GM12878 (cell line): ENCODE results near the gene TCL1B. TPM values are rescaled to one million over a fixed set of nuclear protein-coding genes. Genes with fewer than 3 reads are reported as not detected.
A peak's percentile ranks its signal among the peaks of the same experiment; 100 is the strongest.

Experiments used
- ATAC-seq: fragments of 200-7000 bp; cut with Tn5 transposase; 3 replicates; pipeline ENCODE4 v1.9.1; 2020; ENCODE audit warnings: mild to moderate bottlenecking, moderate library complexity
- BruUV-seq: library from RNA; stranded (reverse); fragments of 400-500 nt; replicated peaks from 2 replicates; lab custom pipeline; 2021; lab: Mats Ljungman, UMichigan
- CTCF ChIA-PET: fragments of 300-600 bp; sonication (Branson Sonifier 250); formaldehyde crosslinking; extraction: SDS; loops from one replicate; lab custom pipeline; 2021; ENCODE audit warnings: inconsistent platforms; lab: Yijun Ruan, JAX
- POLR2A ChIA-PET: fragments of 350-600 bp; formaldehyde crosslinking; extraction: SDS; loops from one replicate; lab custom pipeline; 2021; ENCODE audit warnings: inconsistent platforms; lab: Charles Lee
- RAD21 ChIA-PET: fragments of 300-600 bp; sonication (Branson Sonifier 250); formaldehyde crosslinking; loops from one replicate; lab custom pipeline; 2023; ENCODE audit warnings: antibody characterized with exemption; ENCODE audit not compliant: unreplicated experiment; lab: Charles Lee
- SMC1A ChIA-PET: fragments of 300-600 bp; sonication (Branson Sonifier 250); formaldehyde crosslinking; loops from one replicate; lab custom pipeline; 2023; ENCODE audit not compliant: unreplicated experiment, uncharacterized antibody; lab: Charles Lee
- DNase-seq: peaks from one replicate; pipeline ENCODE4 v3.0.0-alpha.2; 2011; ENCODE audit warnings: low read depth, low spot score
- FAIRE-seq: peaks from 3 replicates; lab custom pipeline; 2011; peaks lifted over from hg19 to GRCh38; lab: Jason Lieb, UNC
- H2AFZ ChIP-seq: 2 replicates; pipeline ENCODE4 v1.6.0; 2011; ENCODE audit warnings: low read depth, low read length, control low read depth; ENCODE audit not compliant: control insufficient read depth
- H3K27ac ChIP-seq: 2 replicates; pipeline ENCODE4 v1.5.1; 2011; ENCODE audit warnings: control low read depth; ENCODE audit not compliant: control insufficient read depth, insufficient read depth
- H3K27me3 ChIP-seq, 2 experiments: replicated peaks in 1 of 2; 2 replicates each; pipeline versions ENCODE4 v1.6.0 to v1.6.1; 2011; ENCODE audit warnings: low read length in 1 of 2; ENCODE audit not compliant: control insufficient read depth in 2 of 2, insufficient read depth in 2 of 2
- H3K36me3 ChIP-seq, 2 experiments: 2 replicates each; pipeline ENCODE4 v1.5.1; 2011; ENCODE audit warnings: low read length in 1 of 2; ENCODE audit not compliant: control insufficient read depth in 2 of 2, insufficient read depth in 2 of 2
- H3K4me1 ChIP-seq: 2 replicates; pipeline ENCODE4 v1.6.1; 2011; ENCODE audit warnings: mild to moderate bottlenecking, low read length, moderate library complexity, mixed read lengths; ENCODE audit not compliant: control insufficient read depth, insufficient read depth
- H3K4me2 ChIP-seq: 2 replicates; pipeline ENCODE4 v1.6.0; 2011; ENCODE audit warnings: control low read depth; ENCODE audit not compliant: control insufficient read depth, insufficient read depth
- H3K4me3 ChIP-seq: fragments of 200-600 bp; sonication (generic); 2 replicates; pipeline ENCODE4 v1.5.1; 2016
- H3K79me2 ChIP-seq: 2 replicates; pipeline ENCODE4 v1.6.0; 2011; ENCODE audit warnings: low read length; ENCODE audit not compliant: control insufficient read depth, insufficient read depth
- H3K9ac ChIP-seq: 2 replicates; pipeline ENCODE4 v1.8.0; 2011; ENCODE audit warnings: low read length, control low read depth, mixed read lengths; ENCODE audit not compliant: control insufficient read depth, insufficient read depth
- H3K9me3 ChIP-seq: replicated peaks from 3 replicates; pipeline ENCODE4 v1.5.1; 2011; ENCODE audit warnings: mild to moderate bottlenecking, low read length; ENCODE audit not compliant: control insufficient read depth, insufficient read depth
- H4K20me1 ChIP-seq: 2 replicates; pipeline ENCODE4 v1.6.0; 2011; ENCODE audit not compliant: control insufficient read depth, insufficient read depth
- NFYB ChIP-seq: IDR thresholded peaks from 2 replicates; pipeline ENCODE4 v1.6.1; 2011; ENCODE audit warnings: low read depth, mild to moderate bottlenecking, low read length, improper control_type of control experiment, moderate library complexity; ENCODE audit not compliant: insufficient read depth
- SIX5 ChIP-seq: IDR thresholded peaks from 2 replicates; pipeline ENCODE4 v1.6.1; 2011; ENCODE audit warnings: mild to moderate bottlenecking, low read depth, low read length, moderate library complexity; ENCODE audit not compliant: severe bottlenecking
- WRNIP1 ChIP-seq: IDR thresholded peaks from 2 replicates; pipeline ENCODE4 v1.6.1; 2011; ENCODE audit warnings: low read depth, low read length, improper control_type of control experiment, borderline replicate concordance
- ZBTB4 ChIP-seq: fragments of 450-650 bp; formaldehyde crosslinking; IDR thresholded peaks from 2 replicates; pipeline ENCODE4 v1.4.0; 2022; ENCODE audit warnings: mild to moderate bottlenecking, moderate library complexity
- WGBS: methylation state at CpG from one replicate; pipeline ENCODE4 v1.1.6; 2016; ENCODE audit warnings: low lambda C conversion rate; ENCODE audit not compliant: insufficient replicate concordance, insufficient coverage; ENCODE audit errors: missing lambda C conversion rate; 5-methylcytosine and 5-hydroxymethylcytosine counted together
- in situ Hi-C: fragments of 300-500 bp; cut with MboI; formaldehyde crosslinking; loops from 9 replicates; pipeline ENCODE4 v1.14.3; 2018; ENCODE audit warnings: mixed read lengths
- intact Hi-C: fragments of 100-400 bp; cut with micrococcal nuclease; formaldehyde crosslinking; loops from one replicate; pipeline ENCODE4 v1.14.2; 2022; ENCODE audit not compliant: unreplicated experiment
- polyA plus RNA-seq, 11 experiments: library from polyadenylated mRNA; depleted of rRNA in 4 of 11; unstranded in 6 of 11; stranded (reverse) in 5 of 11; fragments of >200 nt; fragmentation: Nextera tagmentation in 4 of 11; fragmentation: Illumina TruSeq in 1 of 11; extraction: Ambion mirVana in 4 of 11; extraction: Trizol in 1 of 11; gene quantifications; 1 replicate in 1 of 11; 2 replicates in 10 of 11; pipeline versions ENCODE4 v1.2.1 to v1.2.3, GENCODE V29; 2011 to 2016; ENCODE audit warnings: inconsistent platforms in 2 of 11, missing spikeins in 2 of 11, low read depth in 1 of 11
- total RNA-seq, 4 experiments: library from RNA; depleted of rRNA in 3 of 4; stranded (reverse); fragments of >200 nt in 3 of 4; fragmentation: Illumina TruSeq in 1 of 4; extraction: Trizol in 1 of 4; gene quantifications; 2 replicates each; pipeline versions ENCODE4 v1.2.1 to v1.2.3, GENCODE V29; 2013 to 2021

Gene TCL1B
- total and polyA plus RNA-seq, 10 of the 15 experiments (the other 5 are each of a cell fraction or from before 2014, with no cell fraction given) = 0.10 to 0.18 (median 0.13) TPM; not detected in 6

DNA sequence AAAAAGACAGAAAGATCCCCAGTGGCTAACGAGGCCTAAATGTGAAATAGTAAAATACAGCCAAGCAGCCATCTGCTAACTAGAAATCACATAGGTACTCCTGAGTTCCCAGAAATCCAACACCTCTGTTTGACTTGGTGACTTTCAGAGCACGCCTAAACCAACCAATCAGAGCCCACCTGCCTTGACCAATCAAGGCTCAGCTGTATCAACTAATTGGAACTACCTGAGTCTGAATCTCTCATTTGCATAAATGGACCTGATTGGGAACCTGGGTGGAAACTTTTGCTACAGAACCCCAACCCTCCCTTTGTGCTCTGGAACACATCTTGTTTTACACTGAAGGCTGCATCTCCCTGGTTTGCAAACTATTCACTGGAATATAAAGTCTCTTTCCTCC, 5.1 kb upstream of the TCL1B start:
- no peak overlapping the region for H3K27ac ChIP-seq
- DNase-seq = no peak
- no peak for FAIRE-seq
- intact Hi-C loops = no loop called here
- no peaks in the 10 kb centered on the region for H3K79me2 ChIP-seq
- no TSS peak for BruUV-seq
- no peak for ATAC-seq
- no peaks in the 10 kb centered on the region for H3K9me3 ChIP-seq
- H3K36me3 ChIP-seq = no peaks in the 10 kb centered on the region
- H2AFZ ChIP-seq = no peak overlapping the region
- H4K20me1 ChIP-seq = no peaks in the 10 kb centered on the region
- no peak overlapping the region for H3K4me2 ChIP-seq
- WGBS = 50% methylated on average over 2 of the region's 2 CpGs
- no peak for TF ChIP-seq SIX5
- 0 out of 2 replicates have a peak, but pooled peaks have one; percentile 39 for TF ChIP-seq NFYB
- TF ChIP-seq WRNIP1 = no peak
- TF ChIP-seq ZBTB4 (CRISPR knock-in tag) = no peak
- TF ChIP-seq, all 136 proteins: peak for 1
- Histone ChIP-seq H3K9ac (no peak overlapping the region), H3K4me1 (peaks cover 8% of the 10 kb centered on the region), H3K27me3 (no peaks in the 10 kb centered on the region; a peak in 1 of 4 replicates), H3K4me3 (no peak overlapping the region)
- in situ Hi-C loops = loop anchor here (5.0 to 10.0 kb wide), 3 partner anchors 74 to 314 kb away; no protein-coding TSS in a partner anchor
- ChIA-PET RAD21 (interaction anchor here (1.2 to 4.0 kb wide), 5 partner anchors 12 to 121 kb away, joined by 3 to 44 read pairs (median 32); no protein-coding TSS in a partner anchor), CTCF (interaction anchor here (0.8 to 8.8 kb wide), 8 partner anchors 11 to 117 kb away, joined by 4 to 217 read pairs (median 30); no protein-coding TSS in a partner anchor), POLR2A (no interaction called here), SMC1A (interaction anchor here (1.0 to 8.3 kb wide), 6 partner anchors 16 to 120 kb away, joined by 3 to 78 read pairs (median 6); no protein-coding TSS in a partner anchor)
